ENCODE data around the gene MAPK8IP3.

The MAPK8IP3 gene

GRCh38 chr16:1818204-1818872 lies 112.3 kb downstream of the MAPK8IP3 start:
- DNase-seq: no peak

- DNase-seq: no peak
These were observed 113.0 kb downstream of the MAPK8IP3 start for GRCh38 chr16:1818873-1819525.

GRCh38 chr16:1819611-1820010 lies 113.6 kb downstream of the MAPK8IP3 start:
- DNase-seq: no peak

Measured in stimulated activated CD8-positive, alpha-beta memory T cell treated with anti-CD3 and anti-CD28 coated beads, Interleukin-4, amount 100 ng/mL, for 48 hours (primary cell).